Fibroblast of pulmonary artery (primary cell): Measurements from ENCODE around the gene CABP2.

Source experiments
- DNase-seq: peaks from one replicate; pipeline ENCODE4 v3.0.0-alpha.2; 2010; ENCODE audit warnings: low read depth
- H3K4me3 ChIP-seq: replicated peaks from 2 replicates; pipeline ENCODE4 v1.5.1; 2011; ENCODE audit warnings: low read depth, mild to moderate bottlenecking, control low read depth, low read length, moderate library complexity
- CTCF ChIP-seq: IDR thresholded peaks from 2 replicates; pipeline ENCODE4 v1.5.1; 2011; ENCODE audit warnings: mild to moderate bottlenecking, control low read depth, low read length, inconsistent platforms; ENCODE audit errors: missing control alignments

CABP2 gene

GRCh38 chr11:67538823-67539505, 15.7 kb upstream of the CABP2 start:
- H3K4me3 ChIP-seq = no peak overlapping the region
- TF ChIP-seq CTCF = no peak
- no peak for DNase-seq

DNA sequence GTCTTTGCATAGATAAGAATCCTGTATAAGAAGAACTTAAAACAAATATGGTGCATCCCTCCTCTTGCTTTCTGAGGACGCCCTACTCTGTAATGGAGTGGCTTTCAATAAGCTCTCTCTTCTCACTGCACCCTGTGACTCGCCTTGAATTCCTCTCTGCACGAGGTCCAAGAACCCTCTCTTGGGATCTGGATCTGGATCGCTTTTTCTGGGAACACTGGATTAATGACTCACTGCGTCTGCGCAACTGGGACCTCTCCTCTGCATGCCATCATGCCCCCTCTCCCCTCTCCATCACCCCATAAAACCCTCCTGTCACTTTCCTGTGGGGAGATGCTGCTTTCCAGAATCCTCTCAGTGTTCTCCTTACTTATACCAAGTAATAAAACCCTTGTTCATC, 15.1 kb upstream of the CABP2 start:
- TF ChIP-seq CTCF = no peak
- DNase-seq = no peak
- H3K4me3 ChIP-seq = no peak overlapping the region

GRCh38 chr11:67535561-67535960, 12.3 kb upstream of the CABP2 start:
- TF ChIP-seq CTCF = no peak
- no peak overlapping the region for H3K4me3 ChIP-seq
- no peak for DNase-seq

- no peak for TF ChIP-seq CTCF
- DNase-seq = no peak
- H3K4me3 ChIP-seq = no peak overlapping the region
Observed at GRCh38 chr11:67534070-67534679, 10.9 kb upstream of the CABP2 start.

DNA sequence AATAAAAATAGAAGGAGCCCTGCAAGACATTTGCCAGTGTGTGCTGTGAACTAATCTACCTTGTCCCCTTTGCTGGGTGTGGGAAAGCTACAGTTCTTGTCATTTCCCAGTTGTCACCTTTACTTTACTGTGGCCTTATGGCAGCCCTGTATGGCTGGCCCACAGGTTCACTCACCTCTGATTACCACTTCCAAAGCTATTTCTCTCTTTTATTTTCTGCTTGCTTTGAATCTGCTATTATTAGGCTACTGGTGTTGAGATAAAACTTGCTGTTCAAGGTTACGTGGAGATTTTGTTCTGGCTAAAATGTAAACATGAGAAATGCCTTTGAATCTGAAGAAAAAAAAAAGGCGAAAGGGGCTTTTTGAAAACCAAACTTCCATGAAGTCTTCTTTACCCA, 9.6 kb upstream of the CABP2 start:
- DNase-seq = no peak
- H3K4me3 ChIP-seq = no peak overlapping the region
- TF ChIP-seq CTCF = no peak

DNA sequence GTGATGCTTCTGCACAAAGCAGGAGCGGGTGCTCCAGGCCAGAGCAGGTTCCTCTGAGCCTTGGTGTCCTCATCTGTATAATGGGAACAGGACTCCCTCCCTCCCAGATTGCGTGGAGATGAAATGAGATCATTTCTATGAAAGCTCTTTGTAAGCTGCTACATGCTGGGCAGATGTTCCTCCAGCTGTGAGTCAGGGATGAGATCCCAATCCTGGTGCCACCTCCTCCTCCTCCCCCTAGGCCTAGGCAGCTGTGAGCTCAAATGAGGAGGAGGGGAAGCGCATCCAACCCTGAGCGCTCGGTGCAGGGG, 7.0 kb upstream of the CABP2 start:
- no peak for TF ChIP-seq CTCF
- no peak overlapping the region for H3K4me3 ChIP-seq
- no peak for DNase-seq

- TF ChIP-seq CTCF = no peak
- DNase-seq = no peak
Observed at GRCh38 chr11:67528376-67528775, 5.1 kb upstream of the CABP2 start.

More at GRCh38 chr11:67528376-67528775, 5.1 kb upstream of the CABP2 start:
- no peak overlapping the region for H3K4me3 ChIP-seq
